Neural progenitor cell (in vitro differentiated cells): ENCODE results near the gene ERAP2. TPM values are rescaled to one million over a fixed set of nuclear protein-coding genes. Genes with fewer than 3 reads are reported as not detected.

ENCODE experiments used
- DNase-seq: peaks from one replicate; pipeline ENCODE4 v3.0.0-alpha.2; 2016; ENCODE audit warnings: low spot score
- H2AFZ ChIP-seq: fragments of 200-600 bp; sonication (generic); replicated peaks from 2 replicates; pipeline ENCODE4 v1.6.1; 2016; ENCODE audit warnings: antibody characterized with exemption
- H3F3A ChIP-seq: fragments of 200-600 bp; sonication (generic); 2 replicates; pipeline ENCODE4 v1.6.1; 2016; ENCODE audit warnings: antibody characterized with exemption, low read depth
- H3K27ac ChIP-seq: fragments of 200-600 bp; sonication (generic); 2 replicates; pipeline ENCODE4 v1.5.1; 2016; ENCODE audit warnings: mild to moderate bottlenecking
- H3K27me3 ChIP-seq: fragments of 200-600 bp; sonication (generic); 2 replicates; pipeline ENCODE4 v1.6.1; 2016; ENCODE audit warnings: mild to moderate bottlenecking, moderate library complexity
- H3K36me3 ChIP-seq: fragments of 200-600 bp; sonication (generic); 2 replicates; pipeline ENCODE4 v1.5.1; 2016
- H3K4me1 ChIP-seq: fragments of 200-600 bp; sonication (generic); 2 replicates; pipeline ENCODE4 v1.6.1; 2016; ENCODE audit warnings: mixed run types
- H3K4me2 ChIP-seq: fragments of 200-600 bp; sonication (generic); 2 replicates; pipeline ENCODE4 v1.6.1; 2016
- H3K4me3 ChIP-seq: fragments of 200-600 bp; sonication (generic); 2 replicates; pipeline ENCODE4 v1.5.1; 2016
- H3K79me2 ChIP-seq: fragments of 200-600 bp; sonication (generic); 2 replicates; pipeline ENCODE4 v1.6.1; 2016; ENCODE audit warnings: low read depth
- H3K9ac ChIP-seq: fragments of 200-600 bp; sonication (generic); 2 replicates; pipeline ENCODE4 v1.6.1; 2016
- H3K9me3 ChIP-seq: fragments of 200-600 bp; sonication (generic); 2 replicates; pipeline ENCODE4 v1.5.1; 2016; ENCODE audit warnings: low read depth
- H4K20me1 ChIP-seq: fragments of 200-600 bp; sonication (generic); 2 replicates; pipeline ENCODE4 v1.6.1; 2016; ENCODE audit warnings: low read depth
- H3K27ac Mint-ChIP-seq: 3 replicates; pipeline ENCODE4 v1.8.0; 2021; ENCODE audit warnings: mixed read lengths
- H3K27me3 Mint-ChIP-seq: 2 replicates; pipeline ENCODE4 v1.8.0; 2022; ENCODE audit warnings: low read depth, mild to moderate bottlenecking, inconsistent platforms, moderate library complexity, mixed read lengths; ENCODE audit not compliant: insufficient read depth
- H3K36me3 Mint-ChIP-seq: 3 replicates; pipeline ENCODE4 v1.8.0; 2021; ENCODE audit warnings: mixed read lengths
- H3K4me1 Mint-ChIP-seq: 3 replicates; pipeline ENCODE4 v1.8.0; 2021; ENCODE audit warnings: mixed read lengths
- H3K4me3 Mint-ChIP-seq: 3 replicates; pipeline ENCODE4 v1.8.0; 2021; ENCODE audit warnings: mild to moderate bottlenecking, moderate library complexity, mixed read lengths
- H3K9me3 Mint-ChIP-seq: 3 replicates; pipeline ENCODE4 v1.8.0; 2020; ENCODE audit warnings: mixed read lengths
- CTCF ChIP-seq: fragments of 200-600 bp; sonication (generic); IDR thresholded peaks from 2 replicates; pipeline ENCODE4 v1.5.1; 2017; ENCODE audit warnings: antibody characterized with exemption, mild to moderate bottlenecking
- EZH2 ChIP-seq: fragments of 200-600 bp; sonication (generic); IDR thresholded peaks from 2 replicates; pipeline ENCODE4 v1.6.1; 2017; ENCODE audit warnings: antibody characterized with exemption, mild to moderate bottlenecking, moderate library complexity
- EZH2phosphoT487 ChIP-seq: fragments of 200-600 bp; sonication (generic); IDR thresholded peaks from 2 replicates; pipeline ENCODE4 v1.6.1; 2017; ENCODE audit warnings: antibody characterized with exemption
- total RNA-seq: library from RNA; depleted of rRNA; stranded (reverse); fragments of >200 nt; gene quantifications from 2 replicates; pipeline ENCODE4 v1.2.3, GENCODE V29; 2015; ENCODE audit warnings: low replicate concordance

The ERAP2 gene
- total RNA-seq, 1 donor from 2014 or later, result not detected

GRCh38 chr5:96962540-96962991, 86.3 kb downstream of the ERAP2 start:
- Histone ChIP-seq H4K20me1 (no peaks in the 10 kb centered on the region), H3K36me3 (no peaks in the 10 kb centered on the region), H3F3A (no peaks in the 10 kb centered on the region), H3K4me1 (no peaks in the 10 kb centered on the region), H3K4me2 (no peak overlapping the region), H3K79me2 (no peaks in the 10 kb centered on the region), H3K4me3 (no peak overlapping the region), H3K9ac (no peak overlapping the region), H3K27ac (no peak overlapping the region), H3K9me3 (no peaks in the 10 kb centered on the region), H3K27me3 (no peaks in the 10 kb centered on the region), H2AFZ (no peak overlapping the region)
- TF ChIP-seq EZH2, result no peak
- TF ChIP-seq CTCF, result no peak
- TF ChIP-seq EZH2phosphoT487, result no peak
- H3K27ac Mint-ChIP-seq, result no peak overlapping the region
- peaks cover 3% of the 10 kb centered on the region for H3K9me3 Mint-ChIP-seq
- DNase-seq, result no peak
- peak overlapping the region; percentile 67 for H3K4me3 Mint-ChIP-seq
- H3K4me1 Mint-ChIP-seq, result peaks cover 8% of the 10 kb centered on the region
- peaks cover 2% of the 10 kb centered on the region for H3K36me3 Mint-ChIP-seq
- H3K27me3 Mint-ChIP-seq, result no peaks in the 10 kb centered on the region

GRCh38 chr5:96963267-96963666, 87.0 kb downstream of the ERAP2 start:
- no peaks in the 10 kb centered on the region for H3K27me3 Mint-ChIP-seq
- peaks cover 2% of the 10 kb centered on the region for H3K36me3 Mint-ChIP-seq
- H3K27me3 ChIP-seq, result no peaks in the 10 kb centered on the region
- no peak overlapping the region for H3K9ac ChIP-seq
- no peak overlapping the region for H3K27ac ChIP-seq
- no peaks in the 10 kb centered on the region for H3F3A ChIP-seq
- H3K4me2 ChIP-seq, result no peak overlapping the region
- no peaks in the 10 kb centered on the region for H3K36me3 ChIP-seq
- DNase-seq, result no peak
- no peak overlapping the region for H3K4me3 Mint-ChIP-seq
- no peaks in the 10 kb centered on the region for H4K20me1 ChIP-seq
- no peaks in the 10 kb centered on the region for H3K4me1 ChIP-seq
- no peaks in the 10 kb centered on the region for H3K9me3 ChIP-seq
- no peaks in the 10 kb centered on the region for H3K79me2 ChIP-seq
- H3K9me3 Mint-ChIP-seq, result peaks cover 3% of the 10 kb centered on the region
- H3K4me3 ChIP-seq, result no peak overlapping the region
- no peak overlapping the region for H2AFZ ChIP-seq
- no peak for TF ChIP-seq CTCF
- TF ChIP-seq EZH2phosphoT487, result no peak
- no peak for TF ChIP-seq EZH2
- no peak overlapping the region for H3K27ac Mint-ChIP-seq
- H3K4me1 Mint-ChIP-seq, result peaks cover 15% of the 10 kb centered on the region

GRCh38 chr5:96966801-96967200, 90.5 kb downstream of the ERAP2 start:
- Histone ChIP-seq H3K9me3 (no peaks in the 10 kb centered on the region), H3K4me2 (no peak overlapping the region), H3K27me3 (no peaks in the 10 kb centered on the region), H3K4me3 (no peak overlapping the region), H4K20me1 (no peaks in the 10 kb centered on the region), H3K79me2 (no peaks in the 10 kb centered on the region), H3F3A (no peaks in the 10 kb centered on the region), H3K36me3 (no peaks in the 10 kb centered on the region), H3K4me1 (no peaks in the 10 kb centered on the region), H3K27ac (no peak overlapping the region), H2AFZ (no peak overlapping the region), H3K9ac (no peak overlapping the region)
- Mint-ChIP-seq H3K9me3 (no peaks in the 10 kb centered on the region), H3K36me3 (no peaks in the 10 kb centered on the region), H3K4me1 (peaks cover 22% of the 10 kb centered on the region), H3K27ac (no peak overlapping the region), H3K27me3 (no peaks in the 10 kb centered on the region), H3K4me3 (no peak overlapping the region)
- TF ChIP-seq EZH2phosphoT487 (no peak), EZH2 (no peak), CTCF (no peak)
- DNase-seq, result no peak
